HUES48 (cell line): ENCODE results near the gene SUPT5H.

ENCODE experiments used
- H3K27ac ChIP-seq: one replicate; pipeline ENCODE4 v1.7.0; 2013; ENCODE audit warnings: low read depth, low read length, inconsistent platforms
- H3K27me3 ChIP-seq: 2 replicates; pipeline ENCODE4 v1.6.1; 2013; ENCODE audit warnings: mild to moderate bottlenecking, low read length; ENCODE audit not compliant: control insufficient read depth, insufficient read depth
- H3K36me3 ChIP-seq: 2 replicates; pipeline ENCODE4 v1.6.1; 2013; ENCODE audit warnings: low read length; ENCODE audit not compliant: control insufficient read depth, insufficient read depth
- H3K4me1 ChIP-seq: 2 replicates; pipeline ENCODE4 v1.6.1; 2013; ENCODE audit warnings: mild to moderate bottlenecking, low read length; ENCODE audit not compliant: control insufficient read depth, insufficient read depth
- H3K4me3 ChIP-seq: 2 replicates; pipeline ENCODE4 v1.5.1; 2013; ENCODE audit warnings: mild to moderate bottlenecking, low read depth, low read length
- H3K9ac ChIP-seq: 2 replicates; pipeline ENCODE4 v1.6.1; 2013; ENCODE audit warnings: mild to moderate bottlenecking, low read depth, low read length, moderate library complexity
- H3K9me3 ChIP-seq: 2 replicates; pipeline ENCODE4 v1.6.1; 2013; ENCODE audit warnings: low read length; ENCODE audit not compliant: control insufficient read depth, insufficient read depth

SUPT5H gene

DNA sequence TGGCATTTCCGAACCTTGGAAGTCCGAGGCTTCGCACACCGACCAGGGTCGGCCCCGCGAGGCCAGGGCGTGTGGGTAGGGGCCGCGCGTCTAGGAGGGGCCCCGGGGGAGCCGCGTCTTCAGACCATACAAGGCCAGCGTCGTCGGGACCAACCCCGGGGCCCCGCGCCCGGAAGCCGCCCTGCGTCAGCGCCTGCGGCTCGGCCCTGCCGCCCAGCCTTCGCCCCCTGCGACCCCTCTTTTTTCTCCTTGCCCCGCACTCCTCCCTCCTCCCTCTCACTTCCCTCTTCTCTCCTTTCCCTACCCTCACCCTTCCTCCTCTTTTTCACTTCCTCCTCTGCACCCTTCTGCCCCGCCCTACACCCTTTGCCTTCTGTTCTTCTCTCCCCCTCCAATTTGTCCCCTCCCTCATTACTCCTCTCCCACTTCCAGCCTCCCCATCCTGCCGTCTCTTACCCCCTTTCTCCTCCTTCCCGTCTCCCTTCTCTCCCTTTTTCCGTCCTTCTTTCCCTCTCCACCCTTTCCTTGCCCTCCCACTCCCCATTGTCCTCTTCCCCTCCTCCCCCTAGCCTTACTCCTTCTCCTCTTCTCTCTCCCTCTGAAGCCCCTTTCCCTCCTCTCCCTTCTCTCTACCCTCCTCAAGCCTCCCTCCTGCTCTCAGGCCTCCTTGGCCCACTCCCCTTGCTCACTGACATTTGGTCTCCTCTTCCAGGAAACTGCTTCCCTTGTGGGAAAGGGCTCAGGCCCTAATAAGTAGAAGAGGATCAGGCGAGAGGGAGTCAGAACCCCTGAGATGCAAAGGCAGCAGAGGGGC is 35.2 kb upstream of the SUPT5H start:
- H3K4me3 ChIP-seq, result peak overlapping the region; percentile 81
- peaks cover 39% of the 10 kb centered on the region for H3K4me1 ChIP-seq

GRCh38 chr19:39410831-39411080 is 34.6 kb upstream of the SUPT5H start:
- peak overlapping the region; percentile 81 for H3K4me3 ChIP-seq
- H3K9ac ChIP-seq, result 0 out of 2 replicates have a peak overlapping the region, but pooled peaks have one; percentile 91
- H3K27ac ChIP-seq, result peak overlapping the region; percentile 97
- H3K9me3 ChIP-seq, result no peaks in the 10 kb centered on the region
- H3K27me3 ChIP-seq, result no peaks in the 10 kb centered on the region
- H3K36me3 ChIP-seq, result peaks cover 12% of the 10 kb centered on the region
- H3K4me1 ChIP-seq, result peaks cover 37% of the 10 kb centered on the region

More for the DNA sequence above, 35.2 kb upstream of the SUPT5H start:
- H3K9me3 ChIP-seq, result no peaks in the 10 kb centered on the region
- H3K27me3 ChIP-seq, result no peaks in the 10 kb centered on the region
- H3K36me3 ChIP-seq, result 0 out of 2 replicates have a peak, but pooled peaks cover 8% of the 10 kb centered on the region
- peak overlapping the region; percentile 91 for H3K9ac ChIP-seq
- H3K27ac ChIP-seq, result peak overlapping the region; percentile 97

DNA sequence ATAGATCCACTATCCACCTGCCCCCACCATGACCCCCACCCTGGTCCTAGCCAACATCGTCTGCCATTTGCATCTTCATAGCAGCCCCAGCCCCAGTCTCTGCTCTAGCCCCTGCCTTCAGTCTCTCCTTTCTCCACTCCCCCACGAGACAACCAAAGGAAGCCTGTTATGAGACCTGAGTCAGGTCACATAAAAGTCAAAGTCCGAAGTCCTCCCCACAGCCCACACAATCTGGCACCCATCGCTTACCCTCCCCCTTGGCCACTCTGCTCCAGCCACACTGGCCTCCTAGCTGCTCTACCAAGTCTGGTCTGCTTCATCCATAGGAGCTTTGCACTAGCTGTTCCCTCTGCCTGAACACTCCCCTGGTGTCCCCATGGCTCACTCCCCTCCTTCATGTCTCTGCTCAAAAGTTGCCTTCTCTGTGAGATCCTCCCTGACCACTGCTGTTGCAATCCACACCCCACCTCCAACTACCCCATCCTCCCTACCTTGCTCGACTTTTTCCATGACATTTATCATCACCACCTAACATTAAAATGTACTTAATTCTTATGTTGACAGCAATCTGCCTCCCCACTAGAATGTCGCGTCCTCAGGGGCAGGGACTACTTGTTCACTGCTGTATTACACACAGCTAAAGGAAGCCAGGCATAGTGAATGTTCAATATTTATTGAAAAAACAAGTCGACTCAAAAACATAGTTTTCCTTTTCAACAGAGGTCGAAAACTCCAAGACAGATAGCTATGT is 34.1 kb upstream of the SUPT5H start:
- H3K4me3 ChIP-seq, result peak overlapping the region; percentile 81
- H3K9ac ChIP-seq, result no peak overlapping the region
- peaks cover 32% of the 10 kb centered on the region for H3K4me1 ChIP-seq
- peaks cover 17% of the 10 kb centered on the region for H3K36me3 ChIP-seq
- no peaks in the 10 kb centered on the region for H3K9me3 ChIP-seq
- H3K27ac ChIP-seq, result peak overlapping the region; percentile 97
- H3K27me3 ChIP-seq, result no peaks in the 10 kb centered on the region

DNA sequence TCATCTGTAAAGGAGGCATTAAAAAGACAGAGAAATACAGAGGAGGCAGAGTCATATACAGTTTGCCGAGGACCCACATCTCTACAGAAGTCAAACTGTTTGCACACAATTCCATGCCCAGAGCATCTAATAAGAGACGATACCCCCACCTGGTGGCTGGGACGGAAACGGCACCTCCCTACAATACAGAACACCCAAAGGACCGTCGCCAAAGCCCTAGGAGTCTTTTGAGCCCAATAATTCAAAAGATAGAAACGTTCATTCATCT is 33.6 kb upstream of the SUPT5H start:
- peaks cover 31% of the 10 kb centered on the region for H3K4me1 ChIP-seq
- H3K27ac ChIP-seq, result peak overlapping the region; percentile 97
- no peaks in the 10 kb centered on the region for H3K9me3 ChIP-seq
- no peaks in the 10 kb centered on the region for H3K27me3 ChIP-seq
- peaks cover 22% of the 10 kb centered on the region for H3K36me3 ChIP-seq
- no peak overlapping the region for H3K9ac ChIP-seq
- peak overlapping the region; percentile 65 for H3K4me3 ChIP-seq

GRCh38 chr19:39412100-39412866 is 33.1 kb upstream of the SUPT5H start, which contains the start of gene PLEKHG2:
TSS of gene PLEKHG2 (plus strand) at chr19:39412669. CDS start at chr19:39414087, 1,418 bp downstream.
- peaks cover 31% of the 10 kb centered on the region for H3K4me1 ChIP-seq
- H3K4me3 ChIP-seq, result peak within 1 kb of the TSS; percentile 98
- H3K9me3 ChIP-seq, result no peaks in the 10 kb centered on the region
- no peaks in the 10 kb centered on the region for H3K27me3 ChIP-seq
- peaks cover 27% of the 10 kb centered on the region for H3K36me3 ChIP-seq
- peak within 1 kb of the TSS; percentile 98 for H3K27ac ChIP-seq
- H3K9ac ChIP-seq, result peak within 1 kb of the TSS; percentile 92

GRCh38 chr19:39412867-39413271 is 32.5 kb upstream of the SUPT5H start:
- Histone ChIP-seq H3K9me3 (no peaks in the 10 kb centered on the region), H3K27me3 (no peaks in the 10 kb centered on the region), H3K9ac (peak overlapping the region; percentile 92), H3K4me3 (peak overlapping the region; percentile 98), H3K27ac (peak overlapping the region; percentile 98), H3K4me1 (peaks cover 31% of the 10 kb centered on the region), H3K36me3 (peaks cover 32% of the 10 kb centered on the region)

GRCh38 chr19:39413272-39413910 is 32.0 kb upstream of the SUPT5H start:
- no peaks in the 10 kb centered on the region for H3K9me3 ChIP-seq
- H3K27me3 ChIP-seq, result no peaks in the 10 kb centered on the region
- peaks cover 32% of the 10 kb centered on the region for H3K36me3 ChIP-seq
- peak overlapping the region; percentile 98 for H3K27ac ChIP-seq
- peak overlapping the region; percentile 98 for H3K4me3 ChIP-seq
- peaks cover 31% of the 10 kb centered on the region for H3K4me1 ChIP-seq
- H3K9ac ChIP-seq, result peak overlapping the region; percentile 92

- Histone ChIP-seq H3K4me1 (peaks cover 24% of the 10 kb centered on the region), H3K27me3 (no peaks in the 10 kb centered on the region), H3K4me3 (peak overlapping the region; percentile 98), H3K9ac (peak overlapping the region; percentile 13), H3K9me3 (no peaks in the 10 kb centered on the region), H3K27ac (peak overlapping the region; percentile 98), H3K36me3 (peaks cover 38% of the 10 kb centered on the region)
Measured at GRCh38 chr19:39413911-39414608, 31.3 kb upstream of the SUPT5H start.

DNA sequence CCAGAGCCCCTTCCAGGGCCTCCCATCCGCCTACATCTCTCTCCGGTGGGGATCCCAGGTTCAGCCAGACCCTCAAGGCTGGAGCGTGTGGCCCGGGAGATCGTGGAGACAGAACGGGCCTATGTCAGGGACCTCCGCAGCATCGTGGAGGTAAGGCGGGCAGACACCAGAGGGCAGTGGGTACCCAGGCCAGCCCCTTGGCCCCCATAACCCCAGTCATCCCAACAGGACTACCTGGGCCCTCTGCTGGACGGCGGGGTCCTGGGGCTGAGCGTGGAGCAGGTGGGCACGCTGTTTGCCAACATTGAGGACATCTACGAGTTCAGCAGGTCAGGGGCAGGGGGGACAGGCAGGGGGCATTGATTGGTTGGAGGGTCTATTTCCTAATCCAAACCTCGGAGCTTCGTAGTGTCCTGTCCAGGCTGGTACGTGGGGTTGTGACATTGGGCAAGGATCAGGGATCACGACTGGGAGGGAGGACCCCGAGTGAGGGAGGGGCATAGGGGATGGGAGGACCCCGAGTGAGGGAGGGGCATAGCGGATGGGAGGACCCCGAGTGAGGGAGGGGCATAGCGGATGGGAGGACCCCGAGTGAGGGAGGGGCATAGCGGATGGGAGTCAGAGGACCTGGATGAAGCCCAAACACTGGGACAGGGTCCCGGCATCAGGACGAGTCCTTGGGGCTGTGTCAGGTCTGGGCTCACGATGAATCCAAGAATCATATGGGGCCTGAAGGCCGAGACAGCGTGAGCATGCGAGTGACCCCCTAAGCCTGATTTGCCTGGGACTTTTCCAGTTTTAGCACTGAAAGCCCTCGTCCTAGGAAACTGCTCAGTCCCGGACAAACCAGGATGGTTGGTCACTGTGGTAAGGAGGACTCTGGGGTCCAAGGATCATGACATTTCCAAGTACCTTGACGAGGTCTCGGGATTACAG is 30.0 kb upstream of the SUPT5H start:
- Histone ChIP-seq H3K27ac (no peak overlapping the region), H3K27me3 (no peaks in the 10 kb centered on the region), H3K9ac (no peak overlapping the region), H3K4me1 (peaks cover 23% of the 10 kb centered on the region), H3K9me3 (no peaks in the 10 kb centered on the region), H3K4me3 (0 out of 2 replicates have a peak overlapping the region, but pooled peaks have one; percentile 11), H3K36me3 (peaks cover 45% of the 10 kb centered on the region)
